GM23248 (cell line): ENCODE measurements around the gene TXNRD1.

Experiments
- EZH2 ChIP-seq: fragments of 200-600 bp; sonication (generic); IDR thresholded peaks from 2 replicates; pipeline ENCODE4 v1.6.1; 2018; ENCODE audit warnings: antibody characterized with exemption, mild to moderate bottlenecking; ENCODE audit not compliant: insufficient read depth, poor library complexity, severe bottlenecking
- EZH2phosphoT487 ChIP-seq: fragments of 200-600 bp; sonication (generic); IDR thresholded peaks from 2 replicates; pipeline ENCODE4 v1.6.1; 2018; ENCODE audit warnings: antibody characterized with exemption, moderate library complexity, mild to moderate bottlenecking, low read depth; ENCODE audit not compliant: insufficient read depth

DNA sequence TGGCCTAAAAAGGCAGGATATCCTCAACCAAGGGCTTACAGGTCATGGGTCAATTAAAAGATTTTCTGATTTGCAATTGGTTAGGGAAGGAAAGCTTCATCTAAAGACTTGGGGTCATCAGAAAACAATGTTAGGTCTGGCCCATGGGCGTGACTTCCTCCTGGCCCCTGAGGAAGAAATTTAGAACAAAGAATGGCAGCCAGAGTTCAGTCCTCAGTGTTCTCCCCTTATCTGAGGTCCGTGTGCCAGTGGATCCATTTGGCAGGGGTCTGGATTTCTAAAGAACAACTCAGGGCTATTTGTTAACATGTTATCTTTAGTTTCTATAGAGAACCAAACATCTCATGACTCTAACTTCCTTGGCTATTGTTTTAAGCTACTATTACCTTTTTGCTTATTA is 49.8 kb upstream of the TXNRD1 start:
- no peak for TF ChIP-seq EZH2
- no peak for TF ChIP-seq EZH2phosphoT487
